HG03139 (cell line): ENCODE measurements around the gene RBM18.

Source experiments
- ATAC-seq: cut with Tn5 transposase; IDR thresholded peaks from one replicate; pipeline ENCODE4 v1.9.1; 2021; ENCODE audit not compliant: unreplicated experiment

RBM18 gene

GRCh38 chr9:122223435-122223834, 41.2 kb downstream of the RBM18 start:
- no peak for ATAC-seq

DNA sequence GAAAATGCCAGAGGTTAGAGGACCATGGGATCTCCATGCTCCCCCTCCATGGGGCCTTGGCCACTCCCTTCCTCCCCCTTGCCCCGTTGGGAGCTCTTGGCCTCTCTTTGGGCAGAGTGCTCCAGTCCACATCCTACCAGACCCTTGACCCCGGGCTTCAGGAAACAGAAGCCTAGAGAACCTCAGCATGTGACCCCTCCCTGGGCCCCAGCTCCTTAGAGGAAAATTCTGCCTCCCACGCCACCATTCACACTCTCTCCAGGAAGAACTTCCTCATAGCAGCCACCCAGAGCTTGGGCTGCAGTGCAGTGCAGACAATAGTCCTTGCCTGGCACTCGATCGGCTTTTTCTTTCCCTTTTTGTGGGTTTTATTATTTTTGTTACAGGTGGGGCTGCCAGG, 41.8 kb downstream of the RBM18 start:
- no peak for ATAC-seq

GRCh38 chr9:122221183-122221811, 43.3 kb downstream of the RBM18 start:
- no peak for ATAC-seq

DNA sequence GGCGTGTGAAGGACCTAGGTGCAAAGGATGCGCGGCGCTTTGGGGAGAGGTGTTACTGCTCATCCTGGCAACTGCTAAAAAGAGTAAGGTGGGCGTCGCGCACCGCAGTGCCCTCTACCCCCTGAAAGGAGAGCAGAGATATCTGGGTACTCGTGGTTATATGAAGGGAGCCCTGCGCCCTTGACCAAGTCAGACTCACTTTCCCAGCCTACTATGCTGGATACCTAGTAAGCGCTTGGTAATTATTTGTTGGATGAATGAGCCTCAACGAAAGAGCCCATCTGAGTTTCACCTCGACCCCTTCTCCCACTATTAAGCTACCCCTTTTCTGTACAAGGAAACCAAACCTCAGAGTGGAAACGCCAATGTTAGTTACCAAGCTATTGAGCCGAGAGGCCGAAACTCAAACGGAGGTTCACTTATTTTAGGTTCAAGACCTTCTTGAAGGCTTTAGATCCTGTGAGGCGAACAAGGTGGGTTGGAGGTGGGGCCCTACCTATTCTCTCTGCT, 43.9 kb downstream of the RBM18 start:
- ATAC-seq, result no peak

GRCh38 chr9:122219856-122220672, 44.6 kb downstream of the RBM18 start:
- no peak for ATAC-seq

DNA sequence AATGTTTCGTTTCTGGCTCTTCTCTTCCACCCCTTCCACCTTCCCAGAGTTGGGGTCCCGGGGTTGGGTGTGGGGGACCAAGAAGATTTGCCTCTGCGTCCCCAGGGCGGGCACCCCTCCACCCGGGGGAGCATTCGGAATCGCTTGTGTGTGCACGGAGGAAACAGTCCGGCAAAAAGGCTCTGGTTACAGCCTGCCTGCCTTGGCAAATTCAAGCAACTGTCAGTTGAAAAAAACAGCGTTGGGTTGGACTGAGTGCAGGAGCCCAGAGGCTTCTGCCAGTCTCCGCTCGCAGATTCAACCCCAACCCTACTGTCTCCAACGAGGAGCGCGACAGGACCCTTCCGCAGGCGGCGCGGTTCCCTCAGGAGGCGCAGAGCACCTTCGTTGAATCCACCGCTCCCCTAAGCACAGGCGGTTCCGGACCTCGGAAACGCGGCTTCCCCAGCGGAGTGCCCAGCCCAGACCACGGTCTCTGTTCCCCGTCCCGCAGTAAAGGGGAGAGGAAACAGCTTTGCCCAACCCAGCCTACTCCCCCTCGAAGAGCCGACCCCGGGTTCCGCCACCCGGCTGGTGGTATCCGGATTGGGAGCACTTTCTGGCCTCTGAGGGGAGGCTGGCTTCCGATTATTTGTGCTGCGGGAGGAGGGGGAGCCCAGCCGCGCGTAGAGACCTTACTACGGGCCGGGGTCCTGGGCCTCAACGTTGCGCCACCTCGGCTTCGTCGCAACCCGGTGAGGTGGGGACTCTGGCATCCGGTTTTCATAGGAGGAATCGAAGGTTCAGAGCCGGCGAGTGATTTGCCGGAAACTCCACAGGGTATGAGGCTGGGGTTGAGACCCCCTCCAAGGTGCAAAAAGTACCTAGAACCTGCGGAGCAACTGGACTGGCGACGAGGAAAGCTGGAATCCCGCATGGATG, 45.4 kb downstream of the RBM18 start:
- no peak for ATAC-seq

GRCh38 chr9:122218071-122218934, 46.3 kb downstream of the RBM18 start:
- no peak for ATAC-seq

DNA sequence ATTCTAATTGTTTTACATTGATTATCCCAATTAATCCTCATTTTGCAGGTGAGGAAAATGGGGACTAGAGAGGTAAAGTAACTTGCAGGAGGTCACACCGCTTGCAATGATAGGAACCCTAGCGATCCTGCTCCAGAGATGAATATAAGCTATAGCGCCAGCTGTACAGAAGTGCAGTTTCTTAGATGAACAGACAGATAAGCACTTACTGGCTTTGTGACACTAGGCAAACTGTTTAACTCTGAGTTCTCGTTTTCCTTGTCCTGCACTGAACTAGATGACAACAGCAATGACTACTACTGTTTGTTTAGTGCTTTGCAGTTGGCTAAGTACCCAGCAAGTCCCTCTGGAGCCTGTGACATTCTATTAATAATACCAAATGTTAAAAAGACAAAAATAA, 47.0 kb downstream of the RBM18 start:
- no peak for ATAC-seq

- ATAC-seq, result no peak
Observed at GRCh38 chr9:122216798-122217418, 47.7 kb downstream of the RBM18 start.

GRCh38 chr9:122216138-122216797, 48.4 kb downstream of the RBM18 start:
- no peak for ATAC-seq

DNA sequence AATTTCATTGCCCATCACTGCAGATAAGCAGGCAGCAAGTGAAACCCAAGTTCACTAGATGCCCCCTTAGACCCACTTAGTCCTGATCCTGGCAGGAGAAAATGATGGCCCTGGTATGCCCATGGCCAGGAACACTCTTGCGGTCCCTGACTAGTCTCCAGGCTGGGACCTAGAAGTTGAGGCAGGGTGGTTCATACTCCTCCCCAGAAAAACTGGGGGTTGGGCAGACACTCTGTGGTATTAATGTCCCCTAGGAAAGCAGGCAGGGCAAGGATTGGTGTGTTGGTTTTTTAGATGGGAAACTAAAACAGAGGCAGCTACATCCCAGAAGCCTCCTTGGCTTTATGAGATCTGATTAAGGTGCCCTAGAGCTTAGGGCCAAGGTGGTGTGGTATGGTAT, 49.0 kb downstream of the RBM18 start:
- no peak for ATAC-seq

DNA sequence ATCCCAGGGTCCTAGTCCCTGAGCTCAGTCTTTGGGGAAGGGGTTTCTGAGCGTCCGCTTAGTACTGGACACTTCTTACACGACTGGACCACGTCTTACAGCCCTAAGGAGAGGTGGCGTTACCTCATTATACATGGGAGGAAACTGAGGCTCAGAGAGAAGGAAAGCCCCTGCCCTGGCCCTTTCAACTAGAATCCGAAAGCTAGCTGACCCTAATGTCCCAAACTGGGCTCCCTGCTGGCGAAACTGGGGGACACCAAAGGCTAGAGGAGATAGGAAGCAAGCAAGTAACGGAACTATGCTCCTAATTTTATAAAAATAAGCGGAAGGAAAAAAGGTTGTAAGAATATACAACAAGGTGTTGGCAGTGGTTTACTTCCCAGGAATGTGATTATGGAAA, 50.1 kb downstream of the RBM18 start:
- no peak for ATAC-seq

GRCh38 chr9:122213589-122214413, 50.8 kb downstream of the RBM18 start:
- ATAC-seq, result peak; percentile 46

DNA sequence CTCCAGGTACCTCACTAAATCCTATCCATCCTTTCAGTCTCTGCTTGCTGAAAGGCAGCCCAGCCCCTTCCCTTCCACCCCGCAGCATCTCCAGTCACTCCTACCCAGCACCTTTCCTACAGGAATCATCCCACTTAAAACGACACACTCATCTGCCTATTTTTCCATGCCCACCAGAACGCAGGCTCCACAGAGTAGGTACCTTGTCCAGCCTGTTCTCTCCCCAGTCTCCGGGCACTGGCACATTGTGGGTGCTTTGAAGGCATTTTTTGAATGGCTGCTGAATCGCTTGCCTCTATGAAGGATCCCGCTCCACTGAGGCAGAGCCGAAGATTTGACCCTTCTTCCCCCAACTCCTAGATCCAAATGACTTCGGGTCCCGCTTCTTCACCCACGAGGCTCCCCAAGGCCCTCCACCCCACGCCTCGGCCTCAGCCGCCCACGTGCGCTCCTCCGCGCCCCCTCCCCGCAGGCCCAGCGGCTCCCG, 51.5 kb downstream of the RBM18 start:
- no peak for ATAC-seq

DNA sequence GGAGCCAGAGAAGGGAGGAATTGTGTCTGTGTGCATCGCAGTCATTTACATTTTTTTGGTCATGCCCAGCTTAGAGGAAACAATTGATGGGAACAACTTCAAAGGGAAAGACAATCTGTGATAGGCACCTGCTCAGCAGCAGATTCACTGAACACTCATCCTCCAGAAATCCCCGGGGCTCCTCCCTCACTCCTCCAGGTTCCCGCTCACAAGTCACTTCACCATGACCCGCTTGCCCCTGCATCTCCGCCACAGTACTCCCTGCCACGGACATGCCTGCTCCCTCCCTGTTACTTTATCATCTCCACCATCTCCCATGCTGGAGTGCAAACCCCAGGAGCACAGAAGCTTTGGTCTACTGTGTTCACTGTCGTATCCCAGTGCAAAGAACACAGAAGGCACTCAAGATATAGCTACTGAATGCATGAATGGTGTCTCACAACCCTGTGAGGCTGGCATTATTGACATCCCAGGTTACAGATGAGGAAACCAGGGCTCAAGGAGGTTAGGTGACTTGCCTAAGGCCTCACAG, 52.1 kb downstream of the RBM18 start:
- ATAC-seq, result no peak

- ATAC-seq, result no peak
Observed at GRCh38 chr9:122209451-122209850, 55.2 kb downstream of the RBM18 start.

- ATAC-seq, result no peak
Observed at GRCh38 chr9:122207096-122207495, 57.5 kb downstream of the RBM18 start.
